Activated CD8-positive, alpha-beta T cell treated with anti-CD3 and anti-CD28 coated beads for 36 hours (primary cell): ENCODE data around the gene STK4. TPM values are rescaled to one million over a fixed set of nuclear protein-coding genes. Genes with fewer than 3 reads are reported as not detected.

ENCODE experiments used
- ATAC-seq: fragments of 200-7000 bp; cut with Tn5 transposase; one replicate; pipeline ENCODE4 v1.10.0; 2021; ENCODE audit warnings: mild to moderate bottlenecking, moderate library complexity
- CTCF ChIA-PET: fragments of 350-600 bp; sonication (Branson Sonifier 250); formaldehyde crosslinking; loops from one replicate; lab custom pipeline; 2021; ENCODE audit warnings: antibody characterized with exemption; lab: Charles Lee
- POLR2A ChIA-PET: fragments of 350-600 bp; sonication (Branson Sonifier 250); formaldehyde crosslinking; loops from one replicate; lab custom pipeline; 2021; ENCODE audit warnings: antibody characterized with exemption; lab: Charles Lee
- DNase-seq: peaks from one replicate; pipeline ENCODE4 v3.0.0-alpha.2; 2020
- H3K27ac Mint-ChIP-seq: one replicate; pipeline ENCODE4 v1.8.0; 2021; ENCODE audit warnings: mild to moderate bottlenecking, mixed read lengths
- H3K27me3 Mint-ChIP-seq: one replicate; pipeline ENCODE4 v1.8.0; 2021; ENCODE audit warnings: mixed read lengths
- H3K36me3 Mint-ChIP-seq: one replicate; pipeline ENCODE4 v1.8.0; 2021; ENCODE audit warnings: low read depth, mixed read lengths
- H3K4me1 Mint-ChIP-seq: one replicate; pipeline ENCODE4 v1.8.0; 2021; ENCODE audit warnings: low read depth, mixed read lengths
- H3K4me3 Mint-ChIP-seq: one replicate; pipeline ENCODE4 v1.8.0; 2021; ENCODE audit warnings: mild to moderate bottlenecking, moderate library complexity, mixed read lengths
- H3K9me3 Mint-ChIP-seq: one replicate; pipeline ENCODE4 v1.8.0; 2021; ENCODE audit warnings: mixed read lengths
- intact Hi-C: fragments of 100-400 bp; cut with micrococcal nuclease; formaldehyde crosslinking; loops from one replicate; pipeline ENCODE4 v1.10.0; 2022
- total RNA-seq, 2 experiments: library from RNA; stranded (reverse); gene quantifications; one replicate each; pipeline ENCODE4 v1.2.3, GENCODE V29; 2021
- TF ChIP-seq, protein P1 (sequence below): fragments of 200-600 bp; IDR thresholded peaks from one replicate; pipeline ENCODE4 v1.8.0; 2022; ENCODE audit warnings: antibody characterized with exemption, mild to moderate bottlenecking

The STK4 gene
- total RNA-seq, 2 experiments from 2014 or later, result 154 to 165 TPM

DNA sequence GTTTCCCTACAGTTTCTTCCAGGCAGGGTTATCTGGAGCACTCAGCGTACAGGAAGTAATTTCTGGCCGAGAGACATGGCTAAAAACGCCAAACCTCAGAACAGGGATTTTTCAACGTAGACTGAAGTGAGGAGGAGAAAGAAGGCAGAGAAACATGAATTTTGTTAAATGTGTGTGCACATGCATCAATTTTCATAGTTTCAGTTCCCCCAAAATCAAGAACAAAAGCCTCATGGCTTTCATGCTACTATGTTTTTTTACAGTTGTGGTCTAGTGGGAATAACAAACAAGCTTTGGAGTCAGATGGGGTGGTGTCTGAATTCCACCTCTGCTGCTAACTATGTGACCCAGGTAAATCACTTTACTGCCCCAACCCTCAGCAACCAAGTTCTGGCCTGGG is 11.0 kb upstream of the STK4 start:
- CTCF ChIA-PET, result no interaction called here
- peaks cover 84% of the 10 kb centered on the region for H3K36me3 Mint-ChIP-seq

DNA sequence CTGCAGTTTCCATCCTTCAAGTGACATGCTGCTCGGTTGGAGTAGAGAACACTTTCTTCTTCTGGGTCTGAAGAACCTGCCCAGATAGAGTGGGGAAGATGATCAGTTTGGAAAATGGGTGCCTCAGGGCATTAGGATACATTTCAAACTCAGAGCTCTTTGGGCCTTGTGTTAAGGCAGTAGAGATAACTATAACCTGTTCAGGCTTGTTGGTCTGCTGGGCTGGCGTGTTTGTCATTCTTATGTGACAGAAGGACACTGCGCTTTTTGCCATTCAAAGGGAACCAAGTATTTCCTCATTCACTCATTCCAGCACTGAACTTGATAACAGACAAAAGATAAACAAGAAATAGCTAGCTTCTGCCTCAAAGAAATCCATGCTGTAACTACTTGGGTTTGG is 9.9 kb upstream of the STK4 start:
- DNase-seq, result no peak
- ATAC-seq, result no peak
- intact Hi-C loops, result no loop called here
- CTCF ChIA-PET, result interaction anchor here (2.2 kb wide), 1 partner anchor 45 kb away, joined by 5 read pairs; no protein-coding TSS in a partner anchor
- POLR2A ChIA-PET, result interaction anchor here (0.7 to 1.9 kb wide), 3 partner anchors 9 to 14 kb away, joined by 3 to 7 read pairs (median 4); no protein-coding TSS in a partner anchor
- Mint-ChIP-seq H3K36me3 (peaks cover 76% of the 10 kb centered on the region), H3K4me1 (peaks cover 59% of the 10 kb centered on the region), H3K9me3 (no peaks in the 10 kb centered on the region), H3K27ac (no peak overlapping the region), H3K4me3 (no peak overlapping the region), H3K27me3 (no peaks in the 10 kb centered on the region)
- TF ChIP-seq, protein P1, sequence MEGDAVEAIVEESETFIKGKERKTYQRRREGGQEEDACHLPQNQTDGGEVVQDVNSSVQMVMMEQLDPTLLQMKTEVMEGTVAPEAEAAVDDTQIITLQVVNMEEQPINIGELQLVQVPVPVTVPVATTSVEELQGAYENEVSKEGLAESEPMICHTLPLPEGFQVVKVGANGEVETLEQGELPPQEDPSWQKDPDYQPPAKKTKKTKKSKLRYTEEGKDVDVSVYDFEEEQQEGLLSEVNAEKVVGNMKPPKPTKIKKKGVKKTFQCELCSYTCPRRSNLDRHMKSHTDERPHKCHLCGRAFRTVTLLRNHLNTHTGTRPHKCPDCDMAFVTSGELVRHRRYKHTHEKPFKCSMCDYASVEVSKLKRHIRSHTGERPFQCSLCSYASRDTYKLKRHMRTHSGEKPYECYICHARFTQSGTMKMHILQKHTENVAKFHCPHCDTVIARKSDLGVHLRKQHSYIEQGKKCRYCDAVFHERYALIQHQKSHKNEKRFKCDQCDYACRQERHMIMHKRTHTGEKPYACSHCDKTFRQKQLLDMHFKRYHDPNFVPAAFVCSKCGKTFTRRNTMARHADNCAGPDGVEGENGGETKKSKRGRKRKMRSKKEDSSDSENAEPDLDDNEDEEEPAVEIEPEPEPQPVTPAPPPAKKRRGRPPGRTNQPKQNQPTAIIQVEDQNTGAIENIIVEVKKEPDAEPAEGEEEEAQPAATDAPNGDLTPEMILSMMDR, result no peak

More for the DNA sequence above, 11.0 kb upstream of the STK4 start:
- Mint-ChIP-seq H3K4me1 (peaks cover 49% of the 10 kb centered on the region), H3K27ac (no peak overlapping the region), H3K27me3 (no peaks in the 10 kb centered on the region), H3K4me3 (no peak overlapping the region), H3K9me3 (no peaks in the 10 kb centered on the region)
- intact Hi-C loops, result no loop called here
- TF ChIP-seq, protein P1, result no peak
- POLR2A ChIA-PET, result interaction anchor here (0.6 to 1.9 kb wide), 3 partner anchors 8 to 41 kb away, joined by 3 to 6 read pairs (median 4); no protein-coding TSS in a partner anchor
- DNase-seq, result no peak
- no peak for ATAC-seq

GRCh38 chr20:44958276-44958675 is 8.0 kb upstream of the STK4 start:
- POLR2A ChIA-PET, result interaction anchor here (1.0 to 3.5 kb wide), 7 partner anchors 9 to 78 kb away, joined by 3 to 14 read pairs (median 5); partner anchors contain the start of gene PABPC1L
- intact Hi-C loops, result no loop called here
- peaks cover 2% of the 10 kb centered on the region for H3K9me3 Mint-ChIP-seq
- DNase-seq (no peak), ATAC-seq (no peak)
- H3K4me1 Mint-ChIP-seq, result peaks cover 66% of the 10 kb centered on the region
- TF ChIP-seq, protein P1, result no peak
- CTCF ChIA-PET, result interaction anchor here (0.5 to 2.3 kb wide), 6 partner anchors 47 to 138 kb away, joined by 3 to 12 read pairs (median 4); no protein-coding TSS in a partner anchor
- no peaks in the 10 kb centered on the region for H3K27me3 Mint-ChIP-seq
- H3K36me3 Mint-ChIP-seq, result peaks cover 57% of the 10 kb centered on the region
- peak overlapping the region; percentile 84 for H3K4me3 Mint-ChIP-seq
- peak overlapping the region; percentile 40 for H3K27ac Mint-ChIP-seq

- Mint-ChIP-seq H3K36me3 (peaks cover 49% of the 10 kb centered on the region), H3K4me1 (peaks cover 70% of the 10 kb centered on the region), H3K4me3 (peak overlapping the region; percentile 84), H3K27ac (peak overlapping the region; percentile 99), H3K27me3 (no peaks in the 10 kb centered on the region), H3K9me3 (peaks cover 2% of the 10 kb centered on the region)
- ATAC-seq (no peak), DNase-seq (no peak)
- intact Hi-C loops, result no loop called here
- CTCF ChIA-PET, result interaction anchor here (1.0 to 2.3 kb wide), 4 partner anchors 12 to 137 kb away, joined by 3 to 12 read pairs (median 4); no protein-coding TSS in a partner anchor
- TF ChIP-seq, protein P1, result no peak
- POLR2A ChIA-PET, result interaction anchor here (0.6 to 3.7 kb wide), 19 partner anchors 9 to 95 kb away, joined by 3 to 35 read pairs (median 5); partner anchors contain the start of genes PABPC1L and YWHAB
These were observed 7.2 kb upstream of the STK4 start for GRCh38 chr20:44959082-44959637.
